HG03354 (cell line): ENCODE measurements around the gene ADCY10.
A peak's percentile ranks its signal among the peaks of the same experiment; 100 is the strongest.
"Not testable (repeated sequence)": the region's sequence is repeated elsewhere in the genome, so short reads cannot be mapped to it uniquely, and the experiment has no call there.

Experiments
- ATAC-seq: cut with Tn5 transposase; IDR thresholded peaks from one replicate; pipeline ENCODE4 v1.9.1; 2021; ENCODE audit warnings: mild to moderate bottlenecking; ENCODE audit not compliant: unreplicated experiment, poor library complexity, severe bottlenecking

ADCY10 gene

DNA sequence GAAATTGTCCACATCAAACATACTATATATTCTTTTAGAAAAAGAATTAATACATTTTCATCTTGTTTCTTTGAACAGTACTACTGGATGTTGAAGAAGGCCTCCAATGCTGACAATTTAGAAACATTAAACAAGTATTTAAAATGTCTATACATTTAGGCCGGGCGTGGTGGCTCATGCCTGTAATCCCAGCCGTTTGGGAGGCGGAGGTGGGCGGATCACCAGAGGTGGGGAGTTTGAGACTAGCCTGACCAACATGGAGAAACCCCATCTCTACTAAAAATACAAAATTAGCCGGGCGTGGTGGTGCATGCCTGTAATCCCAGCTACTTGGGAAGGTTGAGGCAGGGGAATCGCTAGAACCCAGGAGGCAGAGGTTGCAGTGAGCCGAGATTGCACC, 15.0 kb upstream of the ADCY10 start:
- ATAC-seq, result not testable (repeated sequence)

DNA sequence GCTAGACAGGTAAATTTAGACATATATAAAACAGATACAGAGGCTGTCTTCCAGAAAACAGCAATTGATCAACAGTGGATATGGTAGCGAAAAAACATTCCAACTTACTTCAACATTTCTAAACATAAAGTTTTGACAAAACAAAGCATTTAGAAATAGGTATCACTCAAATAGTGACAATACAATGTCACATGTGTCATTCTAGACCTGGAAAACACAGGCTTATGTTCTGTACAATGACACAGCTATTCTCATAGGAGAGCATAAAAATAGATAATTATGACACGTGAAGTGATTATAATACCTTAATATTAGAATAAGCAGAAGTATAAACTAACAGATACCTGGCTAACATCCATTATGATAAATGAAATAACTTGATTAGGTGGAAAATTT, 14.5 kb upstream of the ADCY10 start:
- ATAC-seq, result no peak

DNA sequence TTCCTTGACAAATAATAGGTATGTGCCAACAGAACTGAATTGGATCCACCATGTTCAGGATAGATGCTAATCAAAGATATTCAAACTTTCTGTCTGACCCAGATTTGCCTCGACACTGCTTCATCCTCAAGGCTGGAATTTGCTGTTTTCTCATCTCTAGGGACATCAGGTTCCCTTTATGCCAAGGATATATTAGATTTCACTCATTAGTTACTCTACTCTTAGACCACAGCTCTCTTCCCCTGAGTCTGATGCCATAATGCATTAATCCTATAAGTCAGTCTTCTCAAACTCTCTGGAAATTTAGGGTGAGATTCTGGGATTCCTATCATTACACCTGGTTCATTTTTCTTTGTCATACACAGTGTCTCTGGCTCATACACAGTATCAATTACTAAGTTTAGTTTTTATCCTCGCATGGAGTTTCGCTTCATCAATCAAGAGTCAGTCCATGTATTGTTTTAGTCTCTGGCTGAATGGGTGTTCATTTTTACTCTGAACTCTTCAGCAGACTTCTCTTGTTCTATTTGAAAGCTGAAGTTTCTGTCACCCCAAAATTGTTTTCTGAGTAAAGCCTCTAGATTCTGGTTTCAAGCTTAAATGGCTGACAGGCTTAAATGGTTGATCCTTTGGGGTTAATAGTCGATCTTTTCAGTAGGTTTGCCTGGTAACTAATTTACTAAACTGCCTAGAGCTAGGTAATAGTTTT, 13.3 kb upstream of the ADCY10 start:
- ATAC-seq, result peak; percentile 70

DNA sequence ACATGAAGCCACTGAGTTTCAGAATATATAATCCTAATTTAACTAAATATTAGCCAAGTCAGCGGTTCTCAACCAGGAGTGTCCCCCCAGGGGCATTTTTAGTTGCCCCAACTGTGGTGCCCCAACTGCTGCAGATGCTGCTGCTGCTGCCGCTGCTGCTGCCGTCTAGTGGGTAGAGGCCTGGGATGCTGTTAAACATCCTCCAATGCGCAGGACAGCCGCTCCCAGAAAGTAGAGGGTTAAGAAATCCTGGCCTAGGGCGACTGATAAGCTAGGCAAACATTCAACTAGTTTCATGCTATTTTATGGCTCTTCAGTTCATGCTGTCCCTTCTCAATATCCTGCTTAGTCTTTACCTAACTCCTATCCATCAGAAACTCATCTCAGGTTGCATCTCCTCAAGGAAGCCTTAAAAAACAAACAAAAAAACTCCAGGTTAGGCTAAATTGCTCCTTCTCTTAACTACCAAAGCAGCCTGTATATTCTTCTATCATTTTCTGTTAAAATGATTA, 12.6 kb upstream of the ADCY10 start:
- ATAC-seq, result no peak

DNA sequence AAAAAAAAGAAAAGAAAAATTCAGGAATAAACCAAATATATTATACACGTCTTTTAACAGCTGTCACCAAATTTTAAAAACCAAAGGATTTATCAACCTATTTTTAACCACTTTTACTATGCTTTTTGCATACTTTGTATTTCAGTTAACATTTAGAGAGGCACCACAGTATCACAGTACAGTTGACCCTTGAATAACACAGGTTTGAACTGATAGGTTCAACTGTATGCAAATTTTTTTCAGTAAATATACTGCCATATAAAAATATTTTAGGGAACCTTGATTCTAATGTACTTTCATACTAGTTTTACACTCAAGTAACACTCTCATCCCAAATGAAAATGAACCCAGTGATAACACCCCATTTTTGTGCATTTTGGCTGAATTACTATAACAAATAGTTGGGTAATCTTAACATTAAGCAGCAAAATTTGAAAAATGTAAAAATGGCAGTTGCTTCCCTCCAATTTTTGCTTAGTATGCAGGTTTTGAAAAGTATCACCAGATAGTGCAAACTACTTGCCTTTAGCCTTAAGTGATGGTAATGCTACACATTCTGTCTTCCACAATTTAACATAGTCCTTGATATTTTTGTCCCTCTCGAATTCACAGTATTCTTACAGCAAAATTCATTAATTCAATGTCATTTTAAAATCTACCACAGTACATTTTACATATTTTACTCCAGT, 10.8 kb upstream of the ADCY10 start:
- ATAC-seq, result no peak

DNA sequence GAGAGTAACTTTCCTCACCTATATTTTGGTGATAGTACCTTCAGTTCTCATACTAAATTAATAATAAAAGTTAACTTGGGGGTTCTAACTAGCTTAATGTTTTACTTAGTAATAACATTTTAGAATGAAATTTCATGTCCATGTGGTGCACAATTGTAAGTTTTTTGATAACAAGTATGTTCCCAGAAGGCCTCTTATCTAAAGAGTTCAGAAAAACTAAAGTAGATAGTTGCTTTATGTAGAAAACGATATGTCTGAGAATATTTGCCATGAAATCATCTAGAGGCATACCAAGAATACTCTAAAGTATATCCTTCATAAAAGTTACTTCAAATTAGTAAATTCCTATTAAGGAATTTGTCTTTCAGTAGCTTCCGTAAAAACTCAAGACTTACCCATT, 10.2 kb upstream of the ADCY10 start:
- ATAC-seq, result no peak

DNA sequence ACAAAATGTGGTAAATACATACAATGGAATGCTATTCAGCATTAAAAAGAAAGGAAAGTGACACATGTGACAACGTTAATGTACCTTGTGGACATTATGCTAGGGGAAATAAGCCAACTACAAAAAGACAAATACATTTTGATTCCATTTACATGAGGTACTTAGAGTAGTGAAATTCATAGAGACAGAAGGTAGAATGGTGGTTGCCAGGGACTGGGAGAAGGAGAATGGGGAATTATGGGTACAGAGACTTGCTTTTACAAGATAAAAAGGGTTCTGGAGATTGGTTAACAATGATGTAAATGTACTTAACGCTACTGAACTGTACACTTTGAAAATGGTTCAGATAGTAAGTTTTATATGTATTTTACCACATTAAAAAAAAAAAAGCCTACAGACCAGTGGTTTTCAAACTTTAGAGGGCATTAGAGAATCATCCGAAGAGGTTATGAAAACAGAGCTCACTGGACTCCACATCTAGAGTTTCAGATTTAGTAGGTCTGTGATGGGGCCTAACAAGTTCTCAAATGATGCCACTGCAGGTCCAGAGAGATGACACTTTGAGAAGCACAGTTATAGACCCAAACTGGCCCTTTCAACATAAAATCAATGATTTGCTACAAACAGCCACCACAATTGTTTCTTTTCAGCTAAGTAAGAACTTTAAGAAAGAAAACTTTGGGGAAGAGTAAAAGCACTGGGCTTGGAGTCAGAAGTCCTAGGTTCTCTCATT, 9.6 kb upstream of the ADCY10 start:
- ATAC-seq, result no peak

DNA sequence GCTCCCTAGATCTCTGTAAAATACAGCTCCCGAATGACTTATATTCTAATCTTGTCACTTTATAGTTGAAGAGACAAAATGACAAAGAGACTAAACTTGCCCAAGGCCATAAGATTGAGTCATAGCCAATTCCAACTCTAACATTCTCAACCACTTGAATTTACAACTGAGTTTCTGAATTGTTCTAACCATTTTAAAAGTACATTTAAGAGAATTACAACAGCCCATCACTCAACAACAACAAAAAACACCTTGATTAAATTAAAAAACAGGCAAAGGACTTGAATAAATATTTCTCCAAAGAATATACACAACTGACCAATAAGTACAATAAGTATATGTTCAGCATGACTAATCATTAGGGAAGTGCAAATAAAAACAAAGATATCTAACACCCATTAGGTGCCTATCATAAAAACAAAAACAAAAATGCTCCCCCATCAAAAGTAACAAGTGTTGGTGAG, 8.7 kb upstream of the ADCY10 start:
- no peak for ATAC-seq

DNA sequence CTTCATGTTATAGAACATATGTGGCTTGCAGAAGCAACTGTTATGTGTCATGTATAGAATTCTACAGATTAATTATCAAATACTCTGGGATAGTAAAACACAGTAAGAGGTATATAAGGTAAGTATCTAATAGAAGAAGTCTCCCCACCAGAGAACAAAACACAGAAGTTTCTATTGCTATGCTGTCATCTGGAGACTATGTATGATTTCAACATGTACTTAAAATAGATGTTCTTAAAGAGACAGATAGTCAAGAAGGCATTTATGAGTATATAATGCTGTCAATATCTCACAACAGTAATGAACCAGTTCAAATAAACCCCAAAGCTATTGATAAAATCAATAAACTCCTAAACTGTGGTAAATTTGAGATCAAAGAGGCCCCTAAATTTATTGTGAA, 8.1 kb upstream of the ADCY10 start:
- ATAC-seq, result no peak

DNA sequence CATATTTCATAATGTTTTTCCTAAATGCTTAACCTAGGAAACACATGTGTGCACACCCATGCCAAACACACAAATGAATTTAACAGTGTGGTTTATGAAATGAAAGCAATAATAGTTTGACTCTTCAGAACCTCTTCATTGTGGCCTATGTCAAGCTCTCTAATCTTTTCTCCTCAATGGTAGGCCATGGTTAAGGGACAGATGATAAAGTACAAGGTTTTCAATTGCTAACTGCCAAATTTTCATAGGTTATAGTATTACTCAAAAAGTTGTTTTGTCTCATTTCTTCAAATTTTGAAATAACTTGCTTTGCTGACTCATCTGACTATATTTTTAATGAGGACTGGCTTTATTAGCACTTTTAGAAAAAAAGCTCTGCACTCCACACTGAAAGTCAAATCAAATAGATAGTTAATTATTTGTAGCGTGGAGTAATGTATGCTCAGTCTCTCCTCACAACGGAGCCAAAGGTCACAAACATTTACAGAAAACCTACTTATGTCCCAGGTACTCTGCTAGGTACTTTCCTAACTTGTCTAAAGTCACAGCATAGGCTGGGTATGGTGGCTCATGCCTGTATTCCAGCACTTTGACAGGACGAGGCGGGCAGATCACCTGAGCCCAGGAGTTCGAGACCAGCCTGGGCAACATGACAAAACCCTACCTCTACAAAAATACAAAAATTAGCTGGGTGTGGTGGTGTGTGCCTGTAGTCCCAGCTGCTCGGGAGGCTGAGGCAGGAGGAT, 3.0 kb upstream of the ADCY10 start:
- ATAC-seq, result no peak

DNA sequence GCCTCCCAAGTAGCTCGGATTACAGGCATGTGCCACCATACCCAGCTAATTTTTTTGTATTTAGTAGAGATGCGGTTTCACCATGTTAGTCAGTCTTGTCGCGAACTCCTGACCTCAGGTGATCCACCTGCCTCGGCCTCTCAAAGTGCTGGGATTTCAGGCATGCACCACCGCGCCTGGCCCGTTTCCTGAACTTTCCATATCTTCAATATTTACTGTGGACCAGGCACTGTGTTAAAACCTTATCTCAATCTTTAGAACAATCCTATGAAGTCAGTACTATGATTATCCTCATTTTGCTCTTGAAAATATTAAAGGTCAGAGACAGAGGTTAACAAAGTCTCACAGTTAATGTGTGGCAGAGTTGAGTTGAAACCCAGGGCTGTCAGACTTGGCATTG, 1.6 kb upstream of the ADCY10 start:
- ATAC-seq, result no peak

DNA sequence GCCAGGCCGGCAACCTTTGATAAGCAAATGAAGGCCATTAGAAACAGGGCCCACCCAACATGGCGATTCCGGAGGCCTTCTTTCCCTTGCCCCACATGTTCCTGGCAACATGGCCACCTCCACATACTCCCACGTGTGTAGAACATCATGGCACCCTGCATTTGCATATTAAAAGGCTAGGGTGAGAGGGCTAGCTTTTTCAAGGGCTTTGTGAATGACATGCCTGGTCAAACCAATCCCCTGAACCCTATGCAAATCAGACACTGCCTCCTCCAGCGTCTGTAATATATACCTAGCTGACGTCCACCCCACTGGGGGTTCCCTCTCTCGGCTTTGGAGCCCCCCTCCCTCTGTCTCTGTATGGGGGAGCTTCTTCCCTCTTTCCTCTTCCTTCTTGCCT, 1.6 kb downstream of the ADCY10 start:
- ATAC-seq, result no peak

DNA sequence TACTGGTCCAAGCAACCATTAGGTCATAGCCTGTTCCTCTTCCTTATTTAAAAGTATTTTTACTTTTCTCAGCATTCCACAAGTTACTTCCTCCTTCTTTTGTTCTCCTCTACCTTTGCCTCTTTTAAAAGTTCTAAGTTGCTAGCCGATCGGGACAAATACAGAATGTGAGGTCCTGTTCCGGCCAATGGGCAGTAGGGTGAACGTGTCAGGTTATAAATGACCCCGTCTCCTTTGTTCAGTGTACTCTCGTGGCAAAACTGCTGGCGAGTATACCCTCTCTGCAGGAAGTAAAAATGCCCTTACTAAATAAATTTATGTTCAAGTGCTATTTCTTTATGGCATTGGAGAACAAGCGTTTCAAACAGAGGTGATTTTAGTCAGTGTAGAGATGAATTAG, 2.5 kb downstream of the ADCY10 start:
- no peak for ATAC-seq

DNA sequence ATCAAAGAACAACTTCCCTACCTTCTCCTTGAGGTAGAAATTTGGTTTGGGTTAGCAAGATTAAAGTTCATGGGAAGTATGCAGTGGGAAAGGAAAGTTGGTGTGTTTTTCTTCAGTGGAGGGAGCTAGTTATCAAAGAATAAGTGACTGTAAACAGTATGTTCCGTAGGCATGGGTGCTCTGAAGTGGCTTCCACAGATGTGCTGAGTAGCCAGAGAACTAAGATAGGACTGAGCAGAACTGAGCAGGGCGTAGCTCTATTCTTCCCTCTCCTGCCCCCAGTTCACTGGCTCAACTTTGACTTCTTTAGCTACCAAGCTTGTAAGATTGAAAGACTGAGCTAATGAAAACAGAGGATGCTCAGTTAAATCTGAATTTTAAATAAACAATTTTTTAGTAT, 3.4 kb downstream of the ADCY10 start:
- no peak for ATAC-seq

DNA sequence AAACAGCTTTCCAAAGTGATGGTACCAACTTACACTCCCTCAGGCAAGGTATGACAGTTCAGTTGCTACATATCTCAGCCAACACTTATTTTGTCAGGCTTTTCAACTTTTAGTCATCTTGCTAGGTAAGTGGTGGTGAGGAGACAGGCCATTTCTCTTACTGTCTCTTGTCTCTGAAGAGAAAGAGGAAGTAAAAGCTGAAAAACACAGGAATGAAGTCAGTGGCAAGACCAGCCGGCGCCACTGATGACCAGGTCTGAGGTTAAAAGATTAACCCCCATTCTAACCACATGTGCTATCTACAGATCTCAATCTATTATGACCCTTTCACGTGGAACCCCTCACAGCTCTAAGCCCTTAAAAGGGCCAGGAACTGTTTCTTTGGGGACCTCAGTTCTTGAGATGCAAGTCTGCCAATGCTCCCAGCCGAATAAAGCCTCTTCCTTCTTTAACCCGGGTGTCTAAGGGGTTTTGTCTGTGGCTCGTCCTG, 4.2 kb downstream of the ADCY10 start:
- ATAC-seq, result peak; percentile 53

DNA sequence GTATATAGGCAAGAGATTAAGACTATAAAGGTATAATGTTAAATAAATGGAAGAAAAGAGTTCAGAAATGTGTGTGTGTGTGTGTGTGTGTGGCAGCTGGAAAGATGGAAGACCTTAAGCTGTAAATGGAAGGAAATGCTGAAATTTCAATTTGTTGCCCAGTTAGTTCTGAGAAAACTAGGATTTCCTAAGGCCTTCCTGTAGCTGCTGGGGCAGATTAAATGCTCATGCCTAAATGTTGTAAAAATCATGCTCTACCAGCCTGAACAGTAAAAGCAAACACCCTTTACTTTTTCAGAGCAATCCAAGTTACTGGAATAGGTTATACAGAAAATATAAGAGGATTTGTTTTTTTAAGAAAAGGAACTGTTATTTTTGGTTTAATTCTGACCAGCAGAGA, 8.3 kb downstream of the ADCY10 start:
- ATAC-seq, result no peak

DNA sequence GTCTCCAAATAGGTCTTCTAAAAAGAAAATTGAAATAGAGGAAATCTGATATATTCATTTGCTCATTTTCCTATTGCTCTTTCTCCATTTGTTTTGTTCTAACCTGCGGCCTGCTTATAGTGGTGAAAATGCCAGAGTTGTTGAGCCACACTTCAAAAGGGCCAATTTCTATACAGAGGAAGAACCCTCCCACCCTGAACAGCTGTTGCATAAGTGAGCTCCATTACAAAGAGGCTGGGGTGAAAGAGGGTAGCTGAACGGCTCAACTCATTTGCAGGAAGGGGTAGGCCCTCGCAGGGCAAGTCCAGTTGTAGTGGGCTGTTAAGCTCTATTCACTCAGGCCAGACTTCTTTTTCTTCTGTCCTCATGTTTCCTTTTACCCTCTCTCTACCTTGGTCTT, 8.8 kb downstream of the ADCY10 start:
- ATAC-seq, result no peak

DNA sequence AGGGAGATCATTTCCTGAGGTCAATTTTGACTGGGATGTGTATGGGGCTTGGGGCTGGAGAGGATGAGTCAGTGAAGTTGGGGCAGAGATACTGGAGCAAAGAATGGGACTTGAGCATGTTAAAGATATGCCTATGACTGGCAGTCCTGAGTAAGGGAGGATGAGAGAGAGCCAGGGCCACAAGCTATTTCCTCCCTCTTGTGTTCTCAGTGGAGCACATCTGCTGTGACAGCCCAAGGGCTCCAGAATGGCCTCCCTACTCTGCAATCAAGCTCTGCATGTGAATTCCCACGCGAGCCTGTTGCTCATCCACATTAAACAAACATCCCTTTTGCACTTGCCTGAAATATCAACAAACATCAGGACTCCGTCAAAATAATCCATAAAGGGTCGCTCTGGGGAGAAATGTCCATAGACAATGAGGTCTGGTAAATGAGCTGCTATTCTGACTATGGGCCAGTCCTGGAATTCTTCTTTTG, 9.2 kb downstream of the ADCY10 start:
- ATAC-seq, result no peak

DNA sequence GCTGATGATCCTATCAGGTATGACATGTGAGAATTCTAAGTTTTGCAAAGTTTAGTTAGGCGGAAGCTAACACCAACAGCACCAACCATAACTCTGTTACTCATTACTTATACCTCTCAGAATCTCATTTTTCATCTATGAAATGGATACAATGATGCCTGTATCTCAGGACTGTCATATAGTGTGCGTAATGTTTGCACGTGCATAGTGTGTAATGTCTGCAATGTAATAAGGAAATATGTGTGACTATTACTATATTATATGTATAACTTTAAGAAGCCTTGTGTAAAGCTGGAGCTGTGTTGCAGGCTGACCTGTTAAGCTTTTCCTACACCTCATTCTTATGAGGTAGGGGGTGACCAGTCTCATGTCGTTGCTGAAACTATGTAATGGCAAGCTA, 13.0 kb downstream of the ADCY10 start:
- ATAC-seq, result no peak

DNA sequence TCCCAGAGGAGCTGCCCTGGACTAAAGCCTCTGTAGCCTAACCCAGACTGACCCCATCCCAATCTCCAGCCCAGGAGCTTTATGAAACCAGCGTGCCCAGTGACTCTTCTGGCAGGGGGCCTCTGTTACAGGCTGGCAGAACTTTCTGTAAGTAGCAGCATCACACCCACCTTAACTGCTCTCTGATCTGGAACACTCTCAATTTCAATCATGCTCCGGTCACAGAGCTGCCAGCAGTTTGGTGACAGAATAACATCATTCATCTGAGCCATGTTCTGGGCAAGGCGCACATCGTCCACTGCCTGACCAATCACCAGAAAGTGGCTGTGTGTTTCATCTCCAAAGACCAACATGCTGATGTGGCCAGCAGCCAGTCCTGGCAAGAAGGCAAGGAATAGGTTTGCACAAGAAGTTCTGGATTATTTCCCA, 14.7 kb downstream of the ADCY10 start:
- ATAC-seq, result peak; percentile 88
